ENCODE data around the gene ATF6B. TPM values are rescaled to one million over a fixed set of nuclear protein-coding genes. Genes with fewer than 3 reads are reported as not detected.
A peak's percentile ranks its signal among the peaks of the same experiment; 100 is the strongest.

Gene ATF6B
- total RNA-seq, 1 experiment from 2014 or later, result 196 TPM

DNA sequence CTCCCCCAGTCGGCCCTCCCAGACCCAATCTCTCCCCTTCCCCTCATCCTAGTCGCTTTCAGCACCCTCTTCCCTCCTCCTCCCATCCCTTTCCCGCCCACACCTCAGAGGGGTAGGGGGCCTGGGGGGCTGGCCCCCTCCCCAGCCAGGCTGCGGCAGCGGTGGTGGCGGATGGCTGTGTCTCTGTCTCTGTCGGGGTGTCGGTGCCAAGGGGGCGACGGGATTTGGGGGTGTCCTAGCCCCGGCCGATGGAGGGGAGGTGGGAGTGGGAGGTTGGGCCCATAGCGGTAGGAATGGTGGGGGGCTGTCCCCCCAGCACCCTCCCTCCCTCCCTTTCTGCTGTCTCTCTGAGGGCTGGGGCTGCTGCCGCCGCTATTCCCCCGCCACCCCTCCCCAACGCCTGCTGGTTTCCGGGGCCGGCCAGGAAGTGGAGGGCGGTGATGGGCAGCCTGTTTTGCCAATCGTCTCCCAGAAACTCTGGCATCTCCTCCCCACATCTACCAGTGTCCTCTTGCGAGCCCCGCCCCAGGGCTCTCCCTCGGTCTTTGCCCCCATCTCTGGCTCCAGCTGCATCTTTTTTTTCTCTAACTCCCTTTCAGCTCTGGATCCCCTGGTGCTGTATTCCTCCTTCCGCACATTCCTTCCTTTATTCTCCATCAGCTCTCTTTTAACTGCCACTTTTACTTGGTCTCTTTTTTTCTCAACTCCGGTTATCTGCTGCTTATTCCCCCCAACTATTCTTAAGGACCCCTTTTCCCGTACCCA lies 47.8 kb upstream of the ATF6B start, which contains the start of gene AGPAT1:
Gene AGPAT1 (minus strand): TSS at position 374 of the 765 bp plus-strand sequence. CDS start 4,588 bp downstream, outside the sequence.
- no TSS peak for BruUV-seq (replicated peaks)
- CTCF ChIA-PET, result interaction anchor here (2.5 kb wide), 1 partner anchor 21 kb away, joined by 32 read pairs; no protein-coding TSS in a partner anchor
- peak within 1 kb of the TSS; percentile 82 for H3K4me3 Mint-ChIP-seq (ENCODE audit: low read depth, unreplicated experiment)
- H3K27me3 Mint-ChIP-seq (ENCODE audit: unreplicated experiment), result no peaks in the 10 kb centered on the region
- H3K27ac Mint-ChIP-seq (ENCODE audit: unreplicated experiment), result peak within 1 kb of the TSS; percentile 62
- intact Hi-C loops (cut with micrococcal nuclease; ENCODE audit: unreplicated experiment), result loop anchor here (2.0 to 5.0 kb wide), 2 partner anchors 57 to 219 kb away; partner anchors contain the start of genes NELFE and SKIC2
- TF ChIP-seq, protein P1, sequence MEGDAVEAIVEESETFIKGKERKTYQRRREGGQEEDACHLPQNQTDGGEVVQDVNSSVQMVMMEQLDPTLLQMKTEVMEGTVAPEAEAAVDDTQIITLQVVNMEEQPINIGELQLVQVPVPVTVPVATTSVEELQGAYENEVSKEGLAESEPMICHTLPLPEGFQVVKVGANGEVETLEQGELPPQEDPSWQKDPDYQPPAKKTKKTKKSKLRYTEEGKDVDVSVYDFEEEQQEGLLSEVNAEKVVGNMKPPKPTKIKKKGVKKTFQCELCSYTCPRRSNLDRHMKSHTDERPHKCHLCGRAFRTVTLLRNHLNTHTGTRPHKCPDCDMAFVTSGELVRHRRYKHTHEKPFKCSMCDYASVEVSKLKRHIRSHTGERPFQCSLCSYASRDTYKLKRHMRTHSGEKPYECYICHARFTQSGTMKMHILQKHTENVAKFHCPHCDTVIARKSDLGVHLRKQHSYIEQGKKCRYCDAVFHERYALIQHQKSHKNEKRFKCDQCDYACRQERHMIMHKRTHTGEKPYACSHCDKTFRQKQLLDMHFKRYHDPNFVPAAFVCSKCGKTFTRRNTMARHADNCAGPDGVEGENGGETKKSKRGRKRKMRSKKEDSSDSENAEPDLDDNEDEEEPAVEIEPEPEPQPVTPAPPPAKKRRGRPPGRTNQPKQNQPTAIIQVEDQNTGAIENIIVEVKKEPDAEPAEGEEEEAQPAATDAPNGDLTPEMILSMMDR (IDR thresholded peaks at IDR 0.05; ENCODE audit: unreplicated experiment), result no peak
- DNase-seq, result peak; percentile 100
- peaks cover 48% of the 10 kb centered on the region for H3K4me1 Mint-ChIP-seq (ENCODE audit: low read depth, unreplicated experiment)
- peaks cover 61% of the 10 kb centered on the region for H3K36me3 Mint-ChIP-seq (ENCODE audit: insufficient read depth, unreplicated experiment)
- H3K9me3 Mint-ChIP-seq (ENCODE audit: low read depth, unreplicated experiment), result no peaks in the 10 kb centered on the region

DNA sequence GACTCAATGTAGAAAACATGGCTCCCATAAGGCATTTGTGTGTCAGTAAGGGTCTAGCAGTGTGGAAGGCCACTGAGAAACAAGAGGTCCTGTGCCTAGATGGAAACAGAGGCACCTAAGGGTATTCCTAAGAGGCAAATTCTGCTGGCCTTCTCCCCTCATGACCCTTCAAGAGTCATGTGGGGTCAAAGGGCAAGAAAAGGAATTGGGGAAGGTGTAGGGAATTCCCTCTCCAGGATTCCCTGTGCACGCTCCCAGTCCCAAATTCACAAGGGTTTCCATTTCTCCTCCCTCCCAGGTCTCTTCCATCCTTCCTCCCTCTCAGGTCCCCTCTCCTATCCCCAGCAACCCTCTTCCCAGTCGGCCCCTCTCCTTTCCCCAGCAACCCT lies 47.3 kb upstream of the ATF6B start:
- no peak overlapping the region for H3K27ac Mint-ChIP-seq (ENCODE audit: unreplicated experiment)
- DNase-seq, result no peak
- intact Hi-C loops (cut with micrococcal nuclease; ENCODE audit: unreplicated experiment), result loop anchor here (5.0 kb wide), 1 partner anchor 218 kb away; the partner anchor contains the start of genes NELFE and SKIC2
- peaks cover 48% of the 10 kb centered on the region for H3K4me1 Mint-ChIP-seq (ENCODE audit: low read depth, unreplicated experiment)
- peaks cover 59% of the 10 kb centered on the region for H3K36me3 Mint-ChIP-seq (ENCODE audit: insufficient read depth, unreplicated experiment)
- TF ChIP-seq, protein P1 (IDR thresholded peaks at IDR 0.05; ENCODE audit: unreplicated experiment), result no peak
- CTCF ChIA-PET, result no interaction called here
- no peaks in the 10 kb centered on the region for H3K27me3 Mint-ChIP-seq (ENCODE audit: unreplicated experiment)
- H3K4me3 Mint-ChIP-seq (ENCODE audit: low read depth, unreplicated experiment), result peak overlapping the region; percentile 82
- no peaks in the 10 kb centered on the region for H3K9me3 Mint-ChIP-seq (ENCODE audit: low read depth, unreplicated experiment)
- BruUV-seq (replicated peaks), result no TSS peak

DNA sequence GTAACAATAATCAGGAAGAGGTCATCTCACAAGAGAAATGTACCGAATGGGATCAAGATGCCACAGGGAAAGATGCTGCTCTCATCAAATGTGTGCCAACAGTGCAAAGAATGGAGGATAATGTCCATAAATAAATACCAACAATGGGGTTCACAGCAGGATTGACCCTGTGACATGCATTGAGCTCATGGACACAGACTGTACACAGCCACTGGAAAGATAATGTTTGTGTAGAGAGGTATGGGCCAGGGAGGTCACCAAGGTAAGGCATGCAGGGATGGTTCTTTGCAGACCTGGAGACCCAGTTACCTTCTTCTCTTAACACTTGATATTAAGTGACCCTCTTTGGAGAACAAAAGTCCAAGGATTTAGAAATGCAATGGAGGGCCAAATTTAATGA lies 46.4 kb upstream of the ATF6B start:
- BruUV-seq (replicated peaks), result TSS peak; percentile 10

GRCh38 chr6:32173051-32173727 lies 45.1 kb upstream of the ATF6B start:
- intact Hi-C loops (cut with micrococcal nuclease; ENCODE audit: unreplicated experiment), result no loop called here
- H3K27ac Mint-ChIP-seq (ENCODE audit: unreplicated experiment), result no peak overlapping the region
- H3K27me3 Mint-ChIP-seq (ENCODE audit: unreplicated experiment), result no peaks in the 10 kb centered on the region
- H3K9me3 Mint-ChIP-seq (ENCODE audit: low read depth, unreplicated experiment), result no peaks in the 10 kb centered on the region
- peaks cover 37% of the 10 kb centered on the region for H3K4me1 Mint-ChIP-seq (ENCODE audit: low read depth, unreplicated experiment)
- BruUV-seq (replicated peaks), result no TSS peak
- TF ChIP-seq, protein P1 (IDR thresholded peaks at IDR 0.05; ENCODE audit: unreplicated experiment), result no peak
- CTCF ChIA-PET, result no interaction called here
- no peak for DNase-seq
- peaks cover 57% of the 10 kb centered on the region for H3K36me3 Mint-ChIP-seq (ENCODE audit: insufficient read depth, unreplicated experiment)
- H3K4me3 Mint-ChIP-seq (ENCODE audit: low read depth, unreplicated experiment), result no peak overlapping the region

More for the DNA sequence above, 46.4 kb upstream of the ATF6B start:
- DNase-seq, result no peak
- Mint-ChIP-seq H3K36me3 (ENCODE audit: insufficient read depth, unreplicated experiment) (peaks cover 63% of the 10 kb centered on the region), H3K9me3 (ENCODE audit: low read depth, unreplicated experiment) (no peaks in the 10 kb centered on the region), H3K27ac (ENCODE audit: unreplicated experiment) (no peak overlapping the region), H3K27me3 (ENCODE audit: unreplicated experiment) (no peaks in the 10 kb centered on the region), H3K4me1 (ENCODE audit: low read depth, unreplicated experiment) (peaks cover 47% of the 10 kb centered on the region), H3K4me3 (ENCODE audit: low read depth, unreplicated experiment) (no peak overlapping the region)
- intact Hi-C loops (cut with micrococcal nuclease; ENCODE audit: unreplicated experiment), result no loop called here
- CTCF ChIA-PET, result no interaction called here
- TF ChIP-seq, protein P1 (IDR thresholded peaks at IDR 0.05; ENCODE audit: unreplicated experiment), result no peak
